Activated B cell treated with CpG ODN at 0.5 μM for 24 hours (primary cell): ENCODE data around the gene C17orf75. TPM values are rescaled to one million over a fixed set of nuclear protein-coding genes. Genes with fewer than 3 reads are reported as not detected.

ENCODE experiments used
- ATAC-seq: fragments of 200-7000 bp; cut with Tn5 transposase; one replicate; pipeline ENCODE4 v1.10.0; 2021; ENCODE audit warnings: low read depth, mild to moderate bottlenecking, moderate library complexity
- CTCF ChIA-PET: fragments of 350-600 bp; sonication (Branson Sonifier 250); formaldehyde crosslinking; loops from one replicate; lab custom pipeline; 2021; ENCODE audit warnings: antibody characterized with exemption; lab: Charles Lee
- POLR2A ChIA-PET: fragments of 350-600 bp; sonication (Branson Sonifier 250); formaldehyde crosslinking; loops from one replicate; lab custom pipeline; 2021; ENCODE audit warnings: antibody characterized with exemption; lab: Charles Lee
- DNase-seq: peaks from one replicate; pipeline ENCODE4 v3.0.0; 2022
- H3K27ac Mint-ChIP-seq: one replicate; pipeline ENCODE4 v1.8.0; 2020; ENCODE audit warnings: mixed read lengths
- H3K27me3 Mint-ChIP-seq: one replicate; pipeline ENCODE4 v1.8.0; 2021; ENCODE audit warnings: mixed read lengths
- H3K36me3 Mint-ChIP-seq: one replicate; pipeline ENCODE4 v1.8.0; 2021; ENCODE audit warnings: low read depth, mixed read lengths
- H3K4me1 Mint-ChIP-seq: one replicate; pipeline ENCODE4 v1.8.0; 2021; ENCODE audit warnings: mixed read lengths
- H3K4me3 Mint-ChIP-seq: one replicate; pipeline ENCODE4 v1.8.0; 2020; ENCODE audit warnings: mild to moderate bottlenecking, mixed read lengths
- H3K9me3 Mint-ChIP-seq: one replicate; pipeline ENCODE4 v1.8.0; 2020; ENCODE audit warnings: mixed read lengths
- intact Hi-C: fragments of 100-400 bp; cut with micrococcal nuclease; formaldehyde crosslinking; loops from one replicate; pipeline ENCODE4 v1.15.1; 2024
- total RNA-seq: library from RNA; stranded (reverse); gene quantifications from 2 replicates; pipeline ENCODE4 v1.2.3, GENCODE V29; 2022
- TF ChIP-seq, protein P1 (sequence below): fragments of 200-600 bp; IDR thresholded peaks from one replicate; pipeline ENCODE4 v1.8.0; 2022; ENCODE audit warnings: antibody characterized with exemption, mild to moderate bottlenecking

Gene C17orf75
- total RNA-seq, 1 donor from 2014 or later, result 23.0 TPM

GRCh38 chr17:32311028-32311536 lies 30.9 kb downstream of the C17orf75 start:
- ChIA-PET CTCF (interaction anchor here (1.2 kb wide), 1 partner anchor 58 kb away, joined by 3 read pairs; no protein-coding TSS in a partner anchor), POLR2A (no interaction called here)
- peaks cover 5% of the 10 kb centered on the region for H3K4me1 Mint-ChIP-seq
- TF ChIP-seq, protein P1, sequence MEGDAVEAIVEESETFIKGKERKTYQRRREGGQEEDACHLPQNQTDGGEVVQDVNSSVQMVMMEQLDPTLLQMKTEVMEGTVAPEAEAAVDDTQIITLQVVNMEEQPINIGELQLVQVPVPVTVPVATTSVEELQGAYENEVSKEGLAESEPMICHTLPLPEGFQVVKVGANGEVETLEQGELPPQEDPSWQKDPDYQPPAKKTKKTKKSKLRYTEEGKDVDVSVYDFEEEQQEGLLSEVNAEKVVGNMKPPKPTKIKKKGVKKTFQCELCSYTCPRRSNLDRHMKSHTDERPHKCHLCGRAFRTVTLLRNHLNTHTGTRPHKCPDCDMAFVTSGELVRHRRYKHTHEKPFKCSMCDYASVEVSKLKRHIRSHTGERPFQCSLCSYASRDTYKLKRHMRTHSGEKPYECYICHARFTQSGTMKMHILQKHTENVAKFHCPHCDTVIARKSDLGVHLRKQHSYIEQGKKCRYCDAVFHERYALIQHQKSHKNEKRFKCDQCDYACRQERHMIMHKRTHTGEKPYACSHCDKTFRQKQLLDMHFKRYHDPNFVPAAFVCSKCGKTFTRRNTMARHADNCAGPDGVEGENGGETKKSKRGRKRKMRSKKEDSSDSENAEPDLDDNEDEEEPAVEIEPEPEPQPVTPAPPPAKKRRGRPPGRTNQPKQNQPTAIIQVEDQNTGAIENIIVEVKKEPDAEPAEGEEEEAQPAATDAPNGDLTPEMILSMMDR, result no peak
- DNase-seq (no peak), ATAC-seq (no peak)
- H3K9me3 Mint-ChIP-seq, result no peaks in the 10 kb centered on the region
- intact Hi-C loops, result no loop called here
- no peak overlapping the region for H3K27ac Mint-ChIP-seq
- H3K27me3 Mint-ChIP-seq, result no peaks in the 10 kb centered on the region
- no peak overlapping the region for H3K4me3 Mint-ChIP-seq
- no peaks in the 10 kb centered on the region for H3K36me3 Mint-ChIP-seq

GRCh38 chr17:32307658-32308057 lies 34.3 kb downstream of the C17orf75 start:
- no peak overlapping the region for H3K27ac Mint-ChIP-seq
- intact Hi-C loops, result no loop called here
- no peaks in the 10 kb centered on the region for H3K36me3 Mint-ChIP-seq
- TF ChIP-seq, protein P1, result no peak
- ATAC-seq, result no peak
- CTCF ChIA-PET, result no interaction called here
- H3K9me3 Mint-ChIP-seq, result no peaks in the 10 kb centered on the region
- H3K27me3 Mint-ChIP-seq, result no peaks in the 10 kb centered on the region
- peaks cover 5% of the 10 kb centered on the region for H3K4me1 Mint-ChIP-seq
- no peak overlapping the region for H3K4me3 Mint-ChIP-seq
- DNase-seq, result no peak
- POLR2A ChIA-PET, result interaction anchor here (0.5 kb wide), 1 partner anchor 17 kb away, joined by 3 read pairs; no protein-coding TSS in a partner anchor

DNA sequence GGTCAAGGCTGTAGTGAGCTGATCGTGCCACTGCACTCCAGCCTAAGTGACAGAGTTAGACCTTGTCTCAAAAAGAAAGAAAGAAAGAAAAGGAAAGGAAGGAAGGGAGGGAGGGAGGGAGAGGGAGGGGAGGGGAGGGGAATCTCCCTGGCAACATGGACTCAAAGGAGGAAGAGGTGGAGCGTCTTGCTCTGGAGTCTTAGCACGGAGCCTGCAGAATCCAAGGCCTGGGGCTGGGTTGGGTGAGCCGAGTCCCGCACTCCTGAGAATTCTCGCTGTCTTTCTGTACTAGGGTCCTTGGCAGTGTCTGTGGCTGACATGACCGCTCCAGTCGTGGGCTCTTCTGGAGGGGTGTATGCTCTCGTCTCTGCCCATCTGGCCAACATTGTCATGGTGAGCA lies 36.9 kb downstream of the C17orf75 start:
- DNase-seq (no peak), ATAC-seq (no peak)
- no peaks in the 10 kb centered on the region for H3K4me1 Mint-ChIP-seq
- H3K27me3 Mint-ChIP-seq, result no peaks in the 10 kb centered on the region
- ChIA-PET POLR2A (no interaction called here), CTCF (no interaction called here)
- no peaks in the 10 kb centered on the region for H3K9me3 Mint-ChIP-seq
- H3K27ac Mint-ChIP-seq, result no peak overlapping the region
- intact Hi-C loops, result no loop called here
- TF ChIP-seq, protein P1, result no peak
- H3K4me3 Mint-ChIP-seq, result no peak overlapping the region
- no peaks in the 10 kb centered on the region for H3K36me3 Mint-ChIP-seq

GRCh38 chr17:32303781-32304288 lies 38.1 kb downstream of the C17orf75 start:
- H3K9me3 Mint-ChIP-seq, result no peaks in the 10 kb centered on the region
- intact Hi-C loops, result no loop called here
- no peak overlapping the region for H3K4me3 Mint-ChIP-seq
- ATAC-seq (no peak), DNase-seq (no peak)
- ChIA-PET CTCF (no interaction called here), POLR2A (no interaction called here)
- no peaks in the 10 kb centered on the region for H3K4me1 Mint-ChIP-seq
- H3K36me3 Mint-ChIP-seq, result no peaks in the 10 kb centered on the region
- TF ChIP-seq, protein P1, result no peak
- no peak overlapping the region for H3K27ac Mint-ChIP-seq
- H3K27me3 Mint-ChIP-seq, result no peaks in the 10 kb centered on the region

DNA sequence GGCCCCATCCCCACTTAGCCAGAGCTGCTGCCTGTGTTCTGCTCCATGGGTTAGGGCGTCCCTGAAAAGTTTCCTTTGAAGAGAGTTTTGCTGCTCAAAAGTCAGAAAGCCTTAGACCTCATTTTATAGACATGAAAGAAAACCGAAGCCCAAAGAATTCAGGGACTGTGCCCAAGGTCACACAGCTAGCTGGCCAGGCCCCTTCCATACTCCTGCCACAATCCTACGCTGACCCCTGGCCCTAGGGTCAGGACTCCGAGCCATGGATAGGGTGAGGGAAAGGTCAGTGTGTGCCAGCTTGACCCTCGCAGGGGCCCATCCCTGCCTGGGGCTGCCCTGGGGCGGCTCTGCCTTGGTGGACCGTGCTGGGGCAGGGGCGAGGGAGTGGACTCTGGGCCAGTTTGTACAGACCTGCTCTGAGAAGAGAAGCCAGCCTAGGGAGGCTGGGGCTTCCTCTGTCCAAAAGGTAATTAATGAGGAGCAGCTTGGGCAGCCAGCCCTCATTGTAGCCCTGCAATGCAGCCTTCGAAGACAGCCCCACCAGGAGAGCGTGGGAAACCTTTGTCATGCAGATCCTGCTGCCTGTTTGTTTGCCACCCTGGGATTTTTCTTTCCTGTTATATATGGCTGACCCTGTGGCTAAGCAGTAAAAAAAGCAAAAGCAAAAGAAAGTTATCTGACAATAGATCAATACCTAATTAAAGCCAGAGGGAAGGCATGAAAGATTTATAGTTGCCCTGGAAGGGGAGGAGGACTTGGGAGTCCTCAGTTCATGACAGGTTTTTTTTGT lies 38.9 kb downstream of the C17orf75 start:
- Mint-ChIP-seq H3K27me3 (no peaks in the 10 kb centered on the region), H3K4me3 (no peak overlapping the region), H3K4me1 (no peaks in the 10 kb centered on the region), H3K9me3 (no peaks in the 10 kb centered on the region), H3K36me3 (no peaks in the 10 kb centered on the region), H3K27ac (no peak overlapping the region)
- POLR2A ChIA-PET, result no interaction called here
- CTCF ChIA-PET, result no interaction called here
- intact Hi-C loops, result no loop called here
- DNase-seq (no peak), ATAC-seq (no peak)
- TF ChIP-seq, protein P1, result no peak
